HG03565 (cell line): Measurements from ENCODE around the gene SLC25A25.
"Not testable (repeated sequence)": the region's sequence is repeated elsewhere in the genome, so short reads cannot be mapped to it uniquely, and the experiment has no call there.

Experiments used
- ATAC-seq: cut with Tn5 transposase; IDR thresholded peaks from one replicate; pipeline ENCODE4 v1.9.1; 2021; ENCODE audit warnings: mild to moderate bottlenecking, moderate library complexity; ENCODE audit not compliant: unreplicated experiment

Gene SLC25A25

GRCh38 chr9:128108269-128109049 lies 40.4 kb downstream of the SLC25A25 start:
- ATAC-seq, result no peak

DNA sequence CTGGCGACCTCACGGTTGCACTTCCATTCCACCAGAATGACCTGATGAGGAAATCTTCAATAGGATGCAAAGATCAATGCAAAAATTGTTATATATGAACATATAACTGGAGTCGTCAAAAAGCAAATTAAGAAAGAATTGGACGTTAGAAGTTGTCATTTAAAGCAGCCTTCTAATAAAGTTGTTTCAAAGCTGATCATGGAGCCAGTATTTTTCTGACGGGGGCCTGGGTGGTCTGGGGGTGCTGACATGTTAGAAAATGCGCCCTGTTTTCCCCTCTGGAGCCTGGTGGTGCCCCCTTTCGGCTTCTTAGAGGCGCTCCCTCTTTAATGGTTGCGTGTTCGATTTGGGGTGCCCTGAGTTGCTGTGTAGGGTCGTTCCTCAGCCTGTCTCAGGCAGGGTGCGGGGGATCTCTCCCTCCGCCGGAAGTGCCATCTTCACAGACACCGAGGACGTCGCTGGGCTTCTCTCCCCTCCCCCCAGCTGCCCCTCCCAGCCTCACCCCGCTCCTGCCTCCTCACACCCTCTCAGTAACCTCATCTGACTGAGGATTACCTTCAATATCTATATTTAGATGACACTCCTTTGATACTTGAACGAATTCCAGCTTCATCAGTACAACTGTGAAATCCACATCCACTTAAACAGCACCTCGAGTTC lies 41.1 kb downstream of the SLC25A25 start:
- no peak for ATAC-seq

- not testable (repeated sequence) for ATAC-seq
These were observed 43.7 kb downstream of the SLC25A25 start for GRCh38 chr9:128111726-128112125.

DNA sequence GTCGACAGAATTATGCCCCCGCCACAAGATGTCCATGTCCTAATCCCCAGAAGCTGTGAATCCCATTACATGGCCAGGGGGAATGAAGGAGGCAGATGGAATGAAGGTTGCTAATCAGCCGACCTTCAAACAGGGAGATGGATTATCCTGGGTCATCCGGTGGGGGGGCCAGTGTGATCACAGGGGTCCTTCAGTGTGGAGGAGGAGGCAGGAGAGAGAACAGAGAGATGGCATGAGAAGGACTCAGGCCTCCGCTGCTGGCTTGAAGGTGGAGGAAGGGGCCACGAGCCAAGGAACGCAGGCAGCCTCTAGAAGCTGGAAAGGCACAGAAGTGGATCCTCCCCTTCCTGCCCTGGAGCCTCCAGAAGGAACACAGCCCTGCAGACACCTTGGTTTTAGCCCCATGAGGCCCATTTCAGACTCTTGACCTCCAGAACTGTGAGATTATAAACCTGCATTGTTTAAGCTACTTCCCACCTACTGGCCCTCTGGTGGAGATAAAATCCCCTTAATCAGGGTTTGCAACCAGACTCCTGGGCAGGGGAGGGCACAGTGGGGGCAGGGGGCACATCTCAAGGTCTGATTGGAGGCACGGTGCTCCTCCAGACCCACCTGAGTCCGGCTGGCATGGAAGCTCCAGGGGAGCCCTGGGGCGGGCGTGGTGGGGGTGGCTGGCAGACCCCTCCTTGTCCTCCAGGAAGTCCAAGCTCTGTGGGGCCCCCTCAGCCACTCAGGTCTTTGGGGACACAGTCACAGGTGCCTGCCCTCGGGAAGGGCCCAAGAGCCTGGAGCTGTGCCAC lies 45.7 kb downstream of the SLC25A25 start:
- no peak for ATAC-seq

DNA sequence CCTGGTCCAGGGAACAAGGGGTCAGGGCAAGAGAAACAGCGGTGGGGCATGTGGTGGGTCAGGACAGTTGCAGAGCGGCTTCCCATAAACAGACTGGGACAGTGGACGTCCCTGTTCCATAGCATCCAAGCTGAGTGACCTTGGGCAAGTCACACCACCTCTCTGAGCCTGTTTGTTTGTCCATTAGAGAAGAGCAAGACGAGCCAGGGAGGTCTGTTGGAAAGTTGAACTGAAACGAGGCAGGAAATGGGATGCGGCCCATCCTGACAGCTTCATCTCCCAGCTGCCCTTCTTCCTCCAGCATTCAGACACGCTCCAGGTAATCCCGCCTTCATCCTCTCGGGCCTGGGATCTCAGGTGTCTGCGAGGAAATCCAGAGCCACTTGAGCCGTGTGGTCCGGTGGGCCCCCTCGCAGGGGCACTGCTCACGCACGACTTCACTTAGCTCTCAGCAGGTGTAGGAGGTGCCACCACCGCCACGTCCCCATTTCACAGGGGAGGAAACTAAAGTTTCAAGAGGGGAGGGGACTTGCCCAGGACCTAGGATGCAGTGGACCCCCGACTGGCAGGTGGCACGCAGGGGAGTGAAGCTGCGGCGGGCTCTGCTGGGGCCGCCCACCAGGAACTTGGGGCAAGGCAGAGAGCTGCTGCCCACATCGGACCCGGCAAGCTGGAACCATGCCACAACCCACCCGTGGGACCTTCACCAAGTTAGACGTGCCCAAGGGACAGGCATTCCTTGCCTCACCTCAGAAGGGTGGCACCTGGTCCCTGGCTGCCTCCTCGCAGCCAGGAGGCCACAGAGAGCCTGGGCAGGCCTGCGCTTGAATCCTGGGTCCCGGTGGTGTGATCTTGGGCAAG lies 46.5 kb downstream of the SLC25A25 start:
- ATAC-seq, result no peak

DNA sequence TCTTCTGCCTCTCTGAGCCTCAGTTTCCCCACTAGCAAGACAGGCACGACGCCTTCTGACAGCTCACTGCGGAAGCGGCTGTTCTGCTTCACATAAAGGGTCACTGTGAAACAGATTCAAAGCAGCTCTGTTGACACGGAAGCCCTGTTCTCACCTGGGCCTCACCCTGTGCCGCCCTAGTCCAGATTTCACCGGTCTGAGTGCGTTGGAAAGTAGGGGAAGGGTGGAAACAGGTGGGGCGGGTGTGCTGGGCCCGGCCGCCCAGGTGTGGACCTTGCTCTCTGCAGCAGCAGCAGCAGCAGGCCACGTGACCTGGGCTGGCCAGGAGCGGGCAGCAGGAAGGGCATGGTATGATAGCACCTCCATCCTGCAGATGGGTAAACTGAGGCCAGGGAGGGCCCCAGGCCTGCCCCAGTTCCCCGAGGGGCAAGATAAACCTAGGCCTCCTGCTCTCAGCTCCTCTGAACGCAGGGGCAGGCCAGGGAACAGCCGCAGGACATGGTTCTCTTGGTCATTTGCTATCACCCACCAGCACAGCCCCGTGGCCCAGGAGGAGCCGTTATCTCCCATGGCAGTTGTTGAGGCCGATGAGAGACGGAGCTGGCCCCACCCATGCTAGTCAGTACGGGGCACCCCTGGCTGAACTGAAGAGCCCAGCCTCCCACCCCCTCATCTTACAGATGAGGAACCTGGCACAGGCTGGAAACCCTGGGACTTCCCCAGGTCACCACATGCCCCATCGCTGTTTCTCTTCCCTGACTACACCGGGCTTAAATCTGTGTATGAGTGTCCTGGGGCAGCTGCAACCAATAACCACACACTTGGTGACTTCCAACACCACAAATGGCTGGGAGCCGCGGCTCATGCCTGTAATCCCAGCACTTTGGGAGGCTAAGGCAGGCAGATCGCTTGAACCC lies 47.4 kb downstream of the SLC25A25 start:
- no peak for ATAC-seq

GRCh38 chr9:128116104-128117083 lies 48.4 kb downstream of the SLC25A25 start:
- no peak for ATAC-seq

DNA sequence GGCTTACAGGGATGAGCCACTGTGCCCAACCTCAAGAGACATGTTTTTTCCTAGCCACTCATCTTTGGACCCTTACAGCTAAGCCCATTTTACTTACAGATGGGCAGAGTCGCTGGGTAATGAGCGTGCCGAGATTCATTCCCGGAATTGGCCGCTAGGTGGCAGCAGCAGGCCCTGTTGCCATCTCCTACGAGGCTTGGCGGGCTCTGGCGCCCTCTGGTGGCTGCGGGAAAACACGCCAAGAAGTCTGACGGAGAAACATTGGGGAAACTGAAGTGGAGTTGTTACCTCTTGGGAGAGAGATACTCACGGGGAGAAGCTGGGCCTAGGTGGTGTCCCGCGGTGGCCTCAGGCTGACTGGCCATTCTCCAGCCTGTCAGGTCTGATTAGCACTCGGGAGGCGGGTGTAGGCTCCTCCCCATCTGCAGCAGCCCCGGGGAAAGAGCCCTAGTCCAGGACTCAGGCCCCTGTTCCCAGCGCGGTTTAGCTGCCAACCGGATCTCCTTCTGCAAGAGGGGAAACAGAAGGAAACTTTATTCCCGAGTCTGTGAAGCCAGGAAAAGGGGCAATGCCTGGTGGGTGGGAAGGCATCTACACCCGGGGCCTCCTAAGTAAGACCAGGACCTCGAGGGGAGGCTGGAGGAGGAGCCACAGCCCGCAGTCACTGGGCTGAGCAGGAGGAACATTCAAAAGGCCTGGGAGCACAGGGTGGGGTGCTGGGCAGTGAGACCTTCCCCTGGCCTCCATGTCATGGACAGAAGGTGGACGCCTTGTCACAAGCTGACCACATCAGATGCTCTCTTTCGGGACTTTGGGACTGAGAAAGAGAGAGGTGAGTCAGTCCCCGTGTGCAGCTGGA lies 49.8 kb downstream of the SLC25A25 start:
- no peak for ATAC-seq

GRCh38 chr9:128118472-128118857 lies 50.4 kb downstream of the SLC25A25 start:
- ATAC-seq, result no peak

GRCh38 chr9:128118971-128119665 lies 51.1 kb downstream of the SLC25A25 start:
- ATAC-seq, result no peak

DNA sequence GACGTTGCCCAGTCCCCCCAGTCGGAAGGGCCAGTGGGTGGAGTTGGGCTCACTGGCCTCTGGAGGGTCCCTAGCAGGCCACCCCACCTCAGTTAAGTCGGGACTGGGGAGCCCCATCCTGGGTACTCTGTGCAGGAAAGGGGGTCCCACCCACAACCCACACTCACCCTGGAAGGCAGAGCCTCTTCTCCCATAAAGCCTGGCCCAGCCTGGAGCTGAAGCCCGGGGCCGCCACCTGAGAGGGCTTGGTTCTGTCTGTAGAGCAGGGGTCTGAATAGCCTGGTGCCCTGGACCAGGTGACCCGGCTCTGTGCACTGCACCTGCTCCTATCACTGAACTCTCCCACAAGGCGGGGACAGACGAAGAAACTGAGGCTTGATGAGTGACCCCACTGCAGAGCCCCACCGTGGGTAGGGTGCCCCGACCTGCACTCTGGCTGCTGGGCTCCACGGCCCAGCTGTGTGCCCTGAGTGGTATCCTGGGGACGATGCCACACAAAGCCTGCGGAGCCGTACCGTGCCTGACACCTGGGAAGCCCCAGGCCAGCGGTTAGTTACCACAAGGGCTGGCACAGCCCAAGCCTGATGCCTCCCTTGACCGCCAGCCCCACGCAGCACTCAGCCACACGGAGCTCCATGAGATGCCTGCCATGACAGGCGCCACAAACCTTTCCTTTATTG lies 52.2 kb downstream of the SLC25A25 start:
- no peak for ATAC-seq

DNA sequence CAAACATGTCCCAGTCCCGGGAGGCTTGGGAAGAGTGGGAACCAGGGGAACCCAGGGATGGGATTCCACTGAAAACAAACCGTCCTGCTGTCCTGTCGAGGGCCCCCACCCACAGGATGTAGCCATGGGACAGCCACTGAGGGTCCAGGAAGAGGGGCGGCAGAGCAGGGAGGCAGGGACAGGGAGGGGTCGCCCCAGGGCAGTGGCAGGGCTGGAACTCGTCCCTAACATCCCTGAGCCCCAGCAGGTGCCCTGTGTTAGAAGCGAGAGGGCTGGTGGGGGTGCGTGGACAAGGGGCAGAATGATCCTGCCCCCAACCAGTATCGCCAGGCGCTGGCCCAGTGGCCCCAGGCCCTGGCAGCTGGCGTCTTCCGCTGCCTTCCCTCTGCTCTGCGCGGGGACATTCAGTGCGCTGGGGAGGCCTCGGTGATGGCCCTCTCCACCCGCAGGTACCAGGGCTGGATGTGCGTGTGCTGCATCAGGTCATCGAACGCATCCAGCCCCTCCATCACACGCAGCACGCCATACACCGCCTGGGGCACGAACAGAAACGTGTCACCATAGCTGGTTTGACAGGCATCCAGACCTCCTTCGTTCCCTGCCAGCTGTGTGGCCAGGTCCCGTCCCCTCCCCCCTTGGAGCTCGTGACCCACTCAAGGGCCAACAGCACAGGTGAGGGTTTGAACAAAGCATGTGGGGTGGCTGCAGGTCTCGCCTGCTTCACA lies 52.9 kb downstream of the SLC25A25 start:
- no peak for ATAC-seq

DNA sequence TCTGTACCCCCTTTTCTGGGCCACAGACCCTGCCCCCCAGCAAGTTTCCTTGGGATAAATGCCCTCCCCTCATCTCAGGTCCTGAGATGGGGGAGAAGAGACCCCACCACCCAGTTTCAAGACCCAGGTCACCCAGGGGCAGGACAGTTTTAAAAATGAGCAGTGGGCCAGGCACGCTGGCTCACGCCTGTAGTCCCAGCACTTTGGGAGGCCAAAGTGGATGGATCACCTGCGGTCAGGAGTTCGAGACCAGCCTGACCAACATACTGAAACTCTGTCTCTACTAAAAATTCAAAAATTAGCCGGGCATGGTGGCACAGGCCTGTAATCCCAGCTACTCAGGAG lies 53.4 kb downstream of the SLC25A25 start:
- ATAC-seq, result no peak

- ATAC-seq, result no peak
These were observed 54.1 kb downstream of the SLC25A25 start for GRCh38 chr9:128121924-128122808.

DNA sequence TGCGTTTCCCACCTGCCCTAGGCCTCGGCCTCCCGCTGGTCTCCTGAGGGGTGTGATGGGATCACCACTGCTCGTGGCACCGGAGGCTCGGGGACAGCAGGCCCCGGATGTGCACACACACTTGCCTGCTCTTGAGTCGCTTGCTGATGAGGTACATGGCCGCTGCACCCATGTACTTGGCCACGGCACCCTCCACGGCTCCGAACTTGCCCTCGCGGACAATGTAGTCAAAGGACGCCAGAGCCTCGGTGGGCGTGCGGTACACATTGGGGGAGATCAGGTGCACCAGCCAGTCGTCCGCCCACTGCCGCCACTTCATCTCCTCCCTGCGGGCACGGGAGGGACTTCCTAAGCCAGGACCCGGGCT lies 54.8 kb downstream of the SLC25A25 start:
- ATAC-seq, result no peak
